Measurements from ENCODE around the gene SPIRE2. TPM values are rescaled to one million over a fixed set of nuclear protein-coding genes. Genes with fewer than 3 reads are reported as not detected.

Gene SPIRE2
- total and polyA plus RNA-seq, 9 of the 15 experiments (the other 6 are each of a cell fraction or from before 2014, with no cell fraction given), result 0.70 to 7.5 (median 4.6) TPM

DNA sequence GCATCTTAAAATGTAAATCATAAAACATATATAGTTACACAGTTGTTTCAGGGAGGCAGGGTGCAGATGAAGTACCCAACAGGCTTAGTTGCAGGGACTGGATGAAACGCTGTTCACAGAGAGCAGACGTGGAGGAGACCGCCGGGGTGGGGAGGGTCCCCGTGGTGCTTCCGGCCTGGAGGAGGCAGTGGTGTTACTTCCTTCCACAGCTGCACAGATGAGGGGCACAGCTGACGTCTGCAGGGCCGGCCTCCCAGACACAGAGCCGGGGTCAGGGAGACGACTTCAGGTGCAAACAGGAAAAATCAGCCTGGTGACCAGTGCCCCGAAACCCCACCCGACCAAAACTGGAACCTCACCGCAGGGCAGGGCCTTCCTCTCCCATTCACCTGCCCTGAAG, 17.1 kb downstream of the SPIRE2 start:
- no peak for TF ChIP-seq ZNF780A (CRISPR knock-in tag; IDR thresholded peaks at IDR 0.05)
- no peak for TF ChIP-seq CEBPZ (IDR thresholded peaks at IDR 0.05; ENCODE audit: borderline replicate concordance, low read depth, low read length)
- no peak for TF ChIP-seq FOXJ2 (tag; IDR thresholded peaks at IDR 0.05)
- TF ChIP-seq MITF (IDR thresholded peaks at IDR 0.05), result no peak
- TF ChIP-seq E2F4 (CRISPR knock-in tag; IDR thresholded peaks at IDR 0.05; ENCODE audit: low read depth), result no peak
- no peak for TF ChIP-seq E2F8 (IDR thresholded peaks at IDR 0.05; ENCODE audit: low read depth, partially characterized antibody)
- TF ChIP-seq SOX6 (IDR thresholded peaks at IDR 0.05), result no peak

More for the DNA sequence above, 17.1 kb downstream of the SPIRE2 start:
- H3K27me3 ChIP-seq (ENCODE audit: control insufficient read depth in 2 of 2, insufficient read depth in 2 of 2, low read length in 2 of 2), result no peaks in the 10 kb centered on the region
- FAIRE-seq (no peak), ATAC-seq (peak; percentile 25; the same call in 2 of the 3 replicates), DNase-seq (ENCODE audit: extremely low read depth in 1 of 4, low spot score in 3 of 4) (no peak)
- no peaks in the 10 kb centered on the region for H3K9me1 ChIP-seq (ENCODE audit: control insufficient read depth, insufficient read depth, low read length)
- H2AFZ ChIP-seq (ENCODE audit: low read depth, low read length), result no peak overlapping the region
- H3K9ac ChIP-seq (ENCODE audit: insufficient read depth in 1 of 2, low read depth in 2 of 2, low read length in 2 of 2), result no peak overlapping the region
- intact Hi-C loops (cut with micrococcal nuclease) (no loop called here), in situ Hi-C loops (cut with MboI) (no loop called here)
- CTCF ChIA-PET (ENCODE audit: low intra/inter-chr PET ratio), result no interaction called here
- H3K27ac ChIP-seq (ENCODE audit: extremely low read depth, low read depth, low read length), result no peak overlapping the region
- H3K79me2 ChIP-seq (ENCODE audit: control insufficient read depth, insufficient read depth, low read length), result no peaks in the 10 kb centered on the region
- H3K4me3 ChIP-seq, result no peak overlapping the region
- peaks cover 0 to 35% of the 10 kb centered on the region in 2 experiments; a peak in 3 of 5 replicates for H3K4me1 ChIP-seq (replicated peaks in 1 of 2; ENCODE audit: control insufficient read depth in 2 of 2, insufficient read depth in 2 of 2, low read length in 2 of 2)
- POLR2A ChIA-PET, result no interaction called here
- no peaks in the 10 kb centered on the region for H4K20me1 ChIP-seq (replicated peaks; ENCODE audit: control insufficient read depth, insufficient read depth, low read length)
- no peaks in the 10 kb centered on the region for H3K9me3 ChIP-seq (replicated peaks; ENCODE audit: control insufficient read depth, insufficient read depth, low read depth, low read length)
- H3K36me3 ChIP-seq (ENCODE audit: control insufficient read depth, insufficient read depth, low read length), result no peaks in the 10 kb centered on the region
- WGBS (ENCODE audit: insufficient coverage, low coverage, missing lambda C conversion rate), result 57% methylated on average over 12 of the region's 13 CpGs
- BruUV-seq (replicated peaks), result no TSS peak
- H3K4me2 ChIP-seq (ENCODE audit: insufficient read depth, low read length), result no peak overlapping the region

Measured in K562 (cell line).